Measurements from ENCODE around the gene AVPI1.
"Not testable (repeated sequence)": the region's sequence is repeated elsewhere in the genome, so short reads cannot be mapped to it uniquely, and the experiment has no call there.

AVPI1 gene

DNA sequence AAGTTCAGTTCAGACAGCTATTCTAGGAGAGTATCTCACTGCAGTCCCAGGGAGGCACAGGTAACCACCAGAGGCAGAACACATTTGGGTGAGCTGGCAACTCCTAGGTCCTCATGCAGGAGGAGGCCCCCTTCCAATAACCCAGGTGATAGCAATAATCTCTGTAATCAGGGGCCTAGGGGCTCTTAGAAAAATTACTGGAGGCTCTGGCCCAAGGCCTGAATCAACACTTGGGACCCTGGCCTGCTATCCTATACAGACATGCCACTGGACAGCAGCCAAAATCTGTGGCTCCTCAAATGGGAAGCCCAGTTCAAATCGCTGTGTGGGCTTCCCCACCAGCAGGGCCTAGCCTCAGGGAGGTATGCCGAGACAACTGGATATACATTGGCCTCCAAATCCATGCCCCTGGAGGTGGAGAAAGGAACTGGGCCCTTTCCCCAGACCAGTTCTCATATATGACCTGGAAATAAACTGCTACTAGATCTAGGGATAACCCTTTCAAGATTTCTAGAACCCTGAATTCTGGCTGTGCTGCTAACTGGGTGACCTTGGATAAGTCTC lies 1.6 kb downstream of the AVPI1 start:
- no peak overlapping the region for H3K4me3 ChIP-seq (ENCODE audit: low read length)
- no peak for DNase-seq (ENCODE audit: low read depth, low spot score)

DNA sequence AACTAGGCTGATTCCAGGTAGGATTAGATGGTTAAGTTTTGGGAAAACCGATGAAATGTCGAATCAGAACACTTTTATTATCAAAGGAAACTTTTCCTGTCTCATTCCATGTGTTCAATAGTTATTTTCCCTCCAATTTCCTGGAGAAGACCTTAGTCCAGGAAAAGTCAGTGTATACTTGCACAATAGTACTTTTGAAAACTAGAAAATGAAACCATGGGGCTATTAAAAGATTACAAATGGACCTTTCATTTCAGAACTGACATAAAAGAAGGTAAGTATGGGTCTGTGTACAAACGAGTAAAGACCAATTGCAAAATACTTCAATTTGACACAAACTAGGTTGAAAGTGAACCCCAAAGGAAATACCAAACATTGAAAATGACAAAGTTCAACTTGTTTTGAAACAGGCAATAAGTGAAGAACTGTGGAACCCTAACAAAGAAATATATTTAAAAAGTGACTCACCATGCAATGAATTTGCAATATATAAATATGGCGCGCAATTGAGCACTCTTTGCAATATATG lies 2.1 kb downstream of the AVPI1 start:
- no peak overlapping the region for H3K4me3 ChIP-seq (ENCODE audit: low read length)
- no peak for DNase-seq (ENCODE audit: low read depth, low spot score)

DNA sequence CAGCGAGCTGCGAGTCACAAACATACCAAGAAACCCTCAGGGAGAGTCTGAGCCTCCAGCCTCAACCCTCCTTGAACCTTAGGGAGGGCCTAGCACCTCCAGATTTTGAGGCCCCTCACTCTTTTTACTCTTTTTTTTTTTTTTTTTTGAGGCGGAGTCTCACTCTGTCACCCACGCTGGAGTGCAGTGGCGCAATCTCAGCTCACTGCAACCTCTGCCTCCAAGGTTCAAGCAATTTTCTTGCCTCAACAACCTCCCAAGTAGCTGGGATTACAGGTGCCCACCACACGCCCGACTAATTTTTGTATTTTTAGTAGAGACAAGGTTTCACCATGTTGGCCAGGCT lies 2.7 kb downstream of the AVPI1 start:
- not testable (repeated sequence) for DNase-seq (ENCODE audit: low read depth, low spot score); H3K4me3 ChIP-seq (ENCODE audit: low read length)

DNA sequence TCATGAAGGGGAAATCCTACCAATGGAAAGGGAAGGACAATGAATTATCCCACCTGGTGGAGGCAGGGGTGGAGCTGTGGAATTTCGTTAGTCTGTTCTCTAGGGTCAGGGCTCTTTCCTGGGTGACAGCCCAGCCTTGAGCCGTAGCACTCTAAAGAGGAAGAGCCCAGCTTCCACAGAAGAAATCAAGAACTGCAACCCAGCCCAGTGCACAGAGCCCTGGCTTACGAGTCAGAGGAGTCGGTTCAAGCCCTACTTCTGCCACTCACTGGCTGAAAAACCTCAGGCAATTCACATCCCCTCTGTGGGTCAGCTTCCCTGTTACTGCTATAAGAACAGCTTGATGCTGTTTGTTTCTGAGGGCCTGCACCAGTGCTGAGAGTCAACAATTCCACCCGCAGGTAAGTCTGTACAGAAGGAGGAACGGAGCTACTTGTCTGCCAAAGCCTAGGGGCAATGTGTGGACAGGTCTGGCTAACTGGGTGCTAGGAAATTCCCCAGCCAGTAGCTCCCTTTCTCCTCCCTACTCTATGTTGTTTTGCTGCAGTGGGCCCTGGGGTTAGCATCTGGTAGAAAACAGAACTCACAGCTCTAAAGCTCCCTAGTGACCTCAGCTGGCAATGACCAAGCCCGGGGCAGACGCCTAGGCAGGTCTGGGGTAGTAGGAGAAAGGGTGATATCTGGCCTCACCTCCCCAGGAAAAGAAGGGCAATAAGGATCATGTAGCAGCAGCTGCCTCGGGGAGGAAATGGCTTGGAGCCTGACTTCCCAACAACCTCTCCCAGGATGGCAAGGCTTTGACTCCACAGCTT lies 3.3 kb downstream of the AVPI1 start:
- DNase-seq (ENCODE audit: low read depth, low spot score), result no peak
- H3K4me3 ChIP-seq (ENCODE audit: low read length), result no peak overlapping the region

DNA sequence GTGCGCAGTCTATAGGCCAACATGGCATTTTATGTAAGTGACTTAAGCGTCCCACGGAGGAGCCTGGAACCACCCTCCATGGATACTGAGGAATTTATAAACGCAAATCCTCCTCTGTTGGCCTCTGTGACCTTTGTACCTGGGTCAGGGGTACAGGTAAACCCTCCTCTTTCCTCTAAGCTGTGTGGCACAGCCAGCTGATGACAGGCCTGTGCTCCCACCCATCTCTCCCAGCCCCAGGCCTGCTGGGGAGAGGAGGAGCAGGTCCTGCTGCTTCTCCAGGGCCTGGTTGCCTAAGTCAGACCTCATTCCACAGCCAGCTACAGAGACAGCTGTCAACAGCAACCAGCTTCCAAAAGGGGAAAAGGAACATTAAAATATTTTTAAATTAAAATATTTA lies 5.0 kb downstream of the AVPI1 start:
- no peak overlapping the region for H3K4me3 ChIP-seq (ENCODE audit: low read length)
- DNase-seq (ENCODE audit: low read depth, low spot score), result no peak

DNA sequence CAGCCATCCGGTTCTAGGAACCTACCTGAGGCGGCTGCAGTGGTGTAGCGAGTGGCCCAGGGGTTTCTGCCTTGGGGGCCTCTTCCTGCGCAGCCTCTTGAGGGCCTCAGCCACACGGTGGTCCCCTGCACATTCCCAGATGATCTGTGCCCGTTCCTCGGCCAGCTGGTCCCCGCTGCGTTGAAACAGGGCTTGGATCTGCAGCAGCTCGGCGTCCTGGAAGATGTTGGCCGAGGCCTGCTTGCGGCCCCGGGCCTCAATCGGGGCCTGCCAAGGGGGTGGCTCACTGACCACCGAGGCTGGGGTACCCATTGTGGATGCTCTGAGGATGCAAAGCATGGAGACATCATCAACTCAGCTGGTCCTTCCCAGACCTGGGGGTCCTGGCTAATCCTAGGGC lies 7.4 kb downstream of the AVPI1 start:
- H3K4me3 ChIP-seq (ENCODE audit: low read length), result no peak overlapping the region
- DNase-seq (ENCODE audit: low read depth, low spot score), result no peak

DNA sequence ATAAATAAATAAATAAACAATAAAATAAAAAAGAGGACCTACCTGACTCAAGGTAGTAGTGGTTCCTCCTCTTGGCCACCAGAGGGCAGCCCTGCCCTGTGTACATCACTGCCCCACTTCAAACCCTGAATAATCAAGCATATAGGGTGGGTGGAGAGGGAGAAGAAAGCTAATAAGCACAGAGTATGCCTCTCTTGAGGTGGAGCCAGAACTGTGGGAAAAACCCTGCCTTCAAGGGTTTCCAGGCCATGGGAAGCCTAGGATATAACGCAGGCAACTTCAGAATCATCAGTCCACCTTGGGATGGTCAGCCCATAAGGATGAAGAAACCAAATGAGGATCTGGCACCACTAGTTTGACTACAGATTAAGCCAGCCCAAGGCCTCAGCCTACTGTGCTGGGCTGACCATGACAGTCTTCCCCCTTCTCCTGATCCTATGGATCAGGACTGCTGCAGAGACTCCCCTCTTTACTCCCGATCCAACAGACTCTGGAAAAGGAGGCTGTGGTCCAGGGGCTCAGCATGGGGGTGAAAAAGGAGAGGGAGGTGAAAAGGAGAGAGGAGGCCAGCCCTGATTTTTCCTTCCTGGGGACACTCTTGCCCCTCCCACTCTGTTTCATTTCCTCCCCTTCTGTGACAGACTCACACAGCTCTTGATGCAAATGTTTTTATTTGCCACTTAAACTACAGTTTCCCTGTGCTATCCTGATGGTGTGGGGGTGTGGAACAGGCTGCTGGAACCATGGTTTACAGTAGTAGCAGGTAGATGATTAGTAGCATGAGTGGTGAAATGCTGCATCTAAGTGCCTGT lies 10.1 kb downstream of the AVPI1 start:
- peak; percentile 42 for DNase-seq (ENCODE audit: low read depth, low spot score)

DNA sequence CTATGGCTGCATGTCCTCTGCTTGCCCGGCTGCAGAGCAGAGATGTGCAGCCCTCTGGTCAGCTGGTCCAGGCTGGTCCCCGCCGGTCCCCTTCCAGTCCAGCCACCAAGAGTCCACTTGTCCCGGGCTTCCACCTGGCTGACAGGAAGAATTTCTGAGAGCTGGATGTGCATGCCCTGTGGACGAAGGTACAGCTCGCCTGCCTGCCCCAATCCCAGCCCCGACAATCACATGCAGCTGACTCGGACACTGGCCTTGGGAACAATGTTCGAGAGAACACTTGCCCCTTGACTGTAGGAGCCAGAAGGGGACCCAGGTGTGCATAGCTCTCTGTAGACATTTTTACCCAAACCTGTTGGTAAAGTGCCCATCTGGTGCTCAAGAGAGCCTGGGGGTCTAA lies 11.8 kb downstream of the AVPI1 start:
- H3K4me3 ChIP-seq (ENCODE audit: low read length), result no peak overlapping the region
- no peak for DNase-seq (ENCODE audit: low read depth, low spot score)

More for the DNA sequence above, 10.1 kb downstream of the AVPI1 start:
- H3K4me3 ChIP-seq (ENCODE audit: low read length), result no peak overlapping the region

DNA sequence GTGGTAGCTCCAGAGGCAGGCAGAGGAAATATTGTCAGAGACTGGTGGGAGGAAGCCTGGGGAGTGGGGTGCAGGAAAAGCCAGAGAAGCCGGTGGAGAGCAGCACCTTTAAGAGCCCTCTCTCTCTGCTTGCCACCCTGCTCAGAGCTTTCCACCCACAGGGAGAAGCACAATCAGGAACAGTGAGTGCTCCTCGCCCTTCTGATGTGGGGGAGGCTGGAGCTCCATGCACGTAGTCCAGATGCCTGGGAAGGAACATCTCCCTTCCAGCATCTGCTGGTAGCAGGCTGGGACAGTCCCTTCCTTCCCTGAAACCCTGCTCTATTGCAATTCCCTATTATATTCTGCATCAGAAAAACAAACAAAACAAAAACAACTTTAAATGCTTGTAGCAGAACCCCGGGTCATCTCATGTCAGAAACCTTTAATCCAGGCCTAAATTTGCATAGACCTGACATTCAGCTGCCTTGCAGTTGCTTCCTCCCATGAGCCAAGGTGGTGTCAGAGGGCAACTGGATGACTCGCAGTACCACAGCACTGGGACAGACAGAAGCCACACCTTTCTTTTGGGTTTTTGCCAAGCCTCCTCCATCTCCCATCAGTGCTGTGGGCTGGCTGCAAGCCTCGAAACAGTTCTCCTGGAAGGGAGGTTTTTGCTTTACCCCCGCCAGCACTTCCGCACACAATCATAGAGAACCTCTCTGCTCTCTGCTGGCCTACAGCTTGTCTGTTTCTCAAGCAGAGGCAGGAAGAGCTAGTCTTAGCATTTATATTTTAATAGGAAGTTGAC lies 13.1 kb downstream of the AVPI1 start:
- DNase-seq (ENCODE audit: low read depth, low spot score), result peak; percentile 35
- no peak overlapping the region for H3K4me3 ChIP-seq (ENCODE audit: low read length)

DNA sequence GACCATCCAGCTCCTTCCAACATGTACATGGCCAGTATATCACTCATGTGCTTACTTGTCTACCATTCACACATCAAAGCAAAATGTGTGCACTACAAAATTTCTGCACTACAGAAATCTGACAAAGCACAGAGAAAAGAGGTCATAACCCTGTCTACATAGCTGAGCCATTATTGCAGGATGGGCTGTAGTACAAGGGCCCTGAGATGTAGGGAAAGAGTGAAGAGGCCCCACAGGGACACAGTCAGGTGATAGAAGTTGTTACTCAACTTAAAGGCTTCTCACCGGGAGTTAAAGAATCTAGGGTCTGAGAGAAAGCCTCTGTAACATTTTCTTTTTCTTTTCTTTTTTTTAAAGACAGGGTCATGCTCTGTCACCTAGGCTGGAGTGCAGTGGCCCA lies 17.5 kb downstream of the AVPI1 start:
- no peak overlapping the region for H3K4me3 ChIP-seq (ENCODE audit: low read length)
- no peak for DNase-seq (ENCODE audit: low read depth, low spot score)

DNA sequence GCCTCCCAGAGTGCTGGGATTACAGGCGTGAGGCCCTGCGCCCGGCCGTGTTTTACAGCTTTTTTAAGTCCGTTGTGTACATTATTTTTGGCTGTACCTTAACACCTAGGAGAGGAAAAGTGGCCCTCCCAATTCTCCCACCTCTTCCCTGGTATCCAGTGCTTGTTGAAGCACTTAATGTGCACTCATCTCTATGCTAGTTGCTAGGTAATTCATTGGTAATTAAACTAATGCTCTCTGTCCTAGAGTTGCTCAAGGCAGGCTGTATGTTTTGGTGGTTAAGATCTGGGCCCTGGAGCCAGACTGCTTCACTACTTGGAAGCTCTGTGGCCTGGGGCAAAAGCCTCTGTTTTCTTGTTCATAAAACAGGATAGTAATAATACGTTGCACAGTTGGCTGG lies 19.6 kb downstream of the AVPI1 start:
- no peak for DNase-seq (ENCODE audit: low read depth, low spot score)
- H3K4me3 ChIP-seq (ENCODE audit: low read length), result no peak overlapping the region

DNA sequence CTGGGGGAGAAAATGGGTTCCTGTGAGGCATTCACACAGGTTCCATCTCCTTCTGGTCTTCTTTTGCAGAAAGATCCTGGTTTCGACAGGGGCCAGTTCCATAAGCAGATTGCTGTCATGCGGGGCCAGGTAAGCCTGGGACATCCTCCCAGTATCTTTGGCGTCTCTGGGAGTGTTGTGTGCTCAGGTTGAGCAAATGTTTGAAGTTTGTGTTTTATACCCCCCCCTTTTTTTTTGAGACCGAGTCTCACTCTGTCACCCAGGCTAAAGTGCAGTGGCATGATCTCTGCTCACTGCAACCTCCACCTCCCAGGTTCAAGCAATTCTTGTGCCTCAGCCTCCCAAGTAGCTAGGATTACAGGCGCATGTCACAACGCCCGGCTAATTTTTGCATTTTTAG lies 20.0 kb downstream of the AVPI1 start:
- H3K4me3 ChIP-seq (ENCODE audit: low read length), result no peak overlapping the region
- DNase-seq (ENCODE audit: low read depth, low spot score), result no peak

DNA sequence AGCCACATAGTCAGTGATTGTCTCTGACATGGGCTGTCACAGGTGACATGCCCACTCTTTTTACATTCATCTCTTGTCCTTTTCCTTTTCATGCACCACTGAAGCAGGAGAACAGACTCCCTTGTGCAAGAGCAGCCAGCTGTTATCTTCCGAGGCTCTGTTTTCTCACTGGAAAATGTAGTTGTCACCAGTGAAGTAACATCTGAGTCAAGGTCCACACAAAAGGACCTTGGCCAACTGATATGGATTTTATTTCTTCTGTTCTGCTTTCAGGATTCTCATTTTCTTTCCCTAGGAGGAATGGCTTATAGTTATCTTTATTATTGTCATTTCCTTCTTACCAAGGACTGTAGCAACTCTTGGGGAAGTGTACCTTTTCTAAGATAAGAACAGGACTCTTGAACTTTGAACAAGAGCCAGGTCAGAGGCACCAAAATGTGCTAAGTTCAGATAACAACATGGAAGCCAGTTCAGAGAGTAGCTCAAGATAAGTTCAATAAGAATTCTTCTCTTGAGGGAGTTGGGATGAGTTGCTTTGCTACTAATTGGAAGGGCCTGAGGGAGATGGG lies 22.7 kb downstream of the AVPI1 start:
- no peak for DNase-seq (ENCODE audit: low read depth, low spot score)
- H3K4me3 ChIP-seq (ENCODE audit: low read length), result no peak overlapping the region

DNA sequence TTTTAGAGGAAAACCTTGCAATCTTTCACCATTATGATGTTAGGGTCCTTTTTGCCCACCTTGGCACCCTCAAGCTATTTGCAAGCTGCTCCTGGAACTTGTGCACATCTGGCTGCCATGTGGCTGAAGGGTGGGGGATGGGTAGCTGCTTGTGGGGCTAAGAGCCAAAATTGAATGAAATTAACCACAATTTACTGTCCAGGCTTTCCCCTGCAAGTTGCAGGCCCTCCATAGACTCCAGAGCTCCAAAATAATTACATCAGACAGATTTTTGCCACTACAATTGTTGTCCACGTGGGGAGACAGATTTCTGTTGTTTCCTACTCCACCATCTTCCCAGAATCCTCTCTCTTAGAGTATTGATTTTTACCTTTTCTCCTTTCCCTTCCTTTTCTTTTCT lies 27.5 kb downstream of the AVPI1 start:
- DNase-seq (ENCODE audit: low read depth, low spot score), result no peak
- no peak overlapping the region for H3K4me3 ChIP-seq (ENCODE audit: low read length)

DNA sequence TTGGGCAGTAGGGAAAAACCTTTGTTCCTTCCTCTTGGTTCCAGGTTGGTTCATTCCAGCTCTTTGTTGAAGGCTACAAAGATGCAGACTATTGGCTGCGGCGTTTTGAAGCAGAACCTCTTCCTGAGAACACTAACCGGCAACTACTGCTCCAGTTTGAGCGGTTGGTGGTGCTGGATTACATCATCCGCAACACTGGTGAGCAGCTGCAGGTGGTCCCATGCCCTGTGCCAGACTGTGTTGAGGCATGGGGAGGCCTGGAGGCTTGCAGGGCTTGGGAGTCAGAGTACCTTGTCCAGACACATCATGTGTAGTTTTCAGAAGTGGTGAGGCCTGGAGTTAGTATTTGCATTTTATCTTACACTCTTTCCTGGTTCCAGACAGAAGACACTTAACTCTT lies 30.3 kb downstream of the AVPI1 start:
- no peak overlapping the region for H3K4me3 ChIP-seq (ENCODE audit: low read length)
- DNase-seq (ENCODE audit: low read depth, low spot score), result no peak

DNA sequence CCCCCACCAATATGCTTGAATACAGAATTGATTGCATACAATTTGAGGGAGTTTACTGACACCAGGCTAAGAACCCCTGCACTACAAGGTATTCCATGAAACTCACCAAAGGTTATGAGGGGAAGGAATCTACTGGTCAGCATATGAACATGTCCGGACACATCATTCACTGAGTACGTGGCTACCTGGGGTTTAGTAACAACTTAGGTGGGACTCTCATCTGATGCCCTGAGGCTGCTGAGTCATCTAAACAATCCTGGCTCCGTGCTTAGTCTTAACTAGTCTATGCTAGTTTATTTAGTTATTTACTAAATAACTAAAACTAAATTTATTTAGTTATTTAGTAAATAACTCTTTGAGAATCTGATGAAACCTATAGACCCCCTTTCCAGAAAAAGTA lies 35.3 kb downstream of the AVPI1 start:
- no peak for DNase-seq (ENCODE audit: low read depth, low spot score)
- H3K4me3 ChIP-seq (ENCODE audit: low read length), result no peak overlapping the region

DNA sequence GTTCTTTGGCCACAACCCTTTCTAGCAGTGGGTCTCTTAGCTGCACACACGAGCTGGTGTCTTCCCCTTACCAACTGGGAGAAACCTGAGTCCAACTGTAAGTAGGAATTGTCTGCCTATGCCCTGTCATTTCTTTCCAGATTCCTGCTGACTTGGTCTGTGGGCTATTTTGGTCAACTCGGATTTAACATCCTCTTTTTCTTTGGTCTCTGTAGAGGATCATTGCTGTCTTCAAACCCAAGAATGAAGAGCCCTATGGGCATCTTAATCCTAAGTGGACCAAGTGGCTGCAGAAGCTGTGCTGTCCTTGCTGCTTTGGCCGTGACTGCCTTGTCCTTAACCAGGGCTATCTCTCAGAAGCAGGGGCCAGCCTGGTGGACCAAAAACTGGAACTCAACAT lies 36.3 kb downstream of the AVPI1 start:
- H3K4me3 ChIP-seq (ENCODE audit: low read length), result no peak overlapping the region
- no peak for DNase-seq (ENCODE audit: low read depth, low spot score)

DNA sequence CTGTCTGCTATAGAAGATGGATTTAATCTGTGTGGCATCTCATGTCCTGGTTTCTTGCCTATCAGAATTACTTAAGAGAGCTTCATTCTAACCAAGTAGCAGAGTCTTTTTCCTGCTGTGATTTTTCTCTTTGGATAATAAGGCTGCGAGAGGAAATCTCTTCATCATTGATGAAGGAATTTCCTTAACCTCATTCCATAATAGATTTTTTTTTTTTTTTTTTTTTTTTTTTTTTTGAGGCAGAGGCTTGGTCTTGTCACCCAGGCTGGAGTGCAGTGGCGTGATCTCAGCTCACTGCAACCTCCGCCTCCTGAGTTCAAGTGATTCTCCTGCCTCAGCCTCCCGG lies 37.7 kb downstream of the AVPI1 start:
- DNase-seq (ENCODE audit: low read depth, low spot score); H3K4me3 ChIP-seq (ENCODE audit: low read length): not testable (repeated sequence)
